Prostate gland (tissue), 2 donors: ENCODE data around the gene APOH.

Experiments used
- POLR2AphosphoS5 ChIP-seq: sonication (generic); formaldehyde crosslinking; IDR thresholded peaks from one replicate; pipeline ENCODE4 v1.6.1; 2017; ENCODE audit warnings: antibody characterized with exemption
- TF ChIP-seq, protein P1 (sequence below), 4 experiments: fragments of 200-600 bp in 2 of 4; fragments of 450-650 bp in 2 of 4; sonication (generic) in 2 of 4; IDR thresholded peaks; 1 replicate in 3 of 4; 2 replicates in 1 of 4; pipeline ENCODE4 v1.5.1; 2016 to 2019; ENCODE audit warnings: antibody characterized with exemption in 4 of 4, mild to moderate bottlenecking in 2 of 4, moderate library complexity in 2 of 4

DNA sequence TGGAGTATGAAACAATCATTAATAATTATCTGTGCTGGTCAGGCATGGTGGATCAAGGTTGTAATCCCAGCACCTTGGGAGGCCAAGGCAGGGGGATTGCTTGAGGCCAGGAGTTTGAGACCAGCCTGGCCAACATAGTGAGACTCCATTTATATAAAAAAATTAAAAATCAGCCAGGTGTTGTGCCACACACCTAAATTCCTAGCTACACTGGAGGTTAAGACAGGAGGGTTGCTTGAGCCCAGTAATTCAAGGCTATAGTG lies 44.3 kb upstream of the APOH start:
- TF ChIP-seq, protein P1, sequence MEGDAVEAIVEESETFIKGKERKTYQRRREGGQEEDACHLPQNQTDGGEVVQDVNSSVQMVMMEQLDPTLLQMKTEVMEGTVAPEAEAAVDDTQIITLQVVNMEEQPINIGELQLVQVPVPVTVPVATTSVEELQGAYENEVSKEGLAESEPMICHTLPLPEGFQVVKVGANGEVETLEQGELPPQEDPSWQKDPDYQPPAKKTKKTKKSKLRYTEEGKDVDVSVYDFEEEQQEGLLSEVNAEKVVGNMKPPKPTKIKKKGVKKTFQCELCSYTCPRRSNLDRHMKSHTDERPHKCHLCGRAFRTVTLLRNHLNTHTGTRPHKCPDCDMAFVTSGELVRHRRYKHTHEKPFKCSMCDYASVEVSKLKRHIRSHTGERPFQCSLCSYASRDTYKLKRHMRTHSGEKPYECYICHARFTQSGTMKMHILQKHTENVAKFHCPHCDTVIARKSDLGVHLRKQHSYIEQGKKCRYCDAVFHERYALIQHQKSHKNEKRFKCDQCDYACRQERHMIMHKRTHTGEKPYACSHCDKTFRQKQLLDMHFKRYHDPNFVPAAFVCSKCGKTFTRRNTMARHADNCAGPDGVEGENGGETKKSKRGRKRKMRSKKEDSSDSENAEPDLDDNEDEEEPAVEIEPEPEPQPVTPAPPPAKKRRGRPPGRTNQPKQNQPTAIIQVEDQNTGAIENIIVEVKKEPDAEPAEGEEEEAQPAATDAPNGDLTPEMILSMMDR (IDR thresholded peaks at IDR 0.05): no peak
- TF ChIP-seq POLR2AphosphoS5: no peak
